RWPE2 (cell line): Measurements from ENCODE around the gene ATG101.

Source experiments
- ATAC-seq: fragments of 200-7000 bp; cut with Tn5 transposase; 3 replicates; pipeline ENCODE4 v1.9.1; 2021; ENCODE audit warnings: low read depth
- DNase-seq: peaks from one replicate; pipeline ENCODE4 v3.0.0-alpha.2; 2020; ENCODE audit warnings: low spot score
- H3K27ac ChIP-seq: fragments of 450-650 bp; 2 replicates; pipeline ENCODE4 v1.5.1; 2017; ENCODE audit warnings: mild to moderate bottlenecking; ENCODE audit not compliant: poor library complexity, severe bottlenecking
- H3K27me3 ChIP-seq: fragments of 250-450 bp; sonication (Bioruptor Pico); 2 replicates; pipeline ENCODE4 v1.5.1; 2021; ENCODE audit warnings: mild to moderate bottlenecking, moderate library complexity; ENCODE audit not compliant: insufficient read depth, poor library complexity, severe bottlenecking
- H3K36me3 ChIP-seq: fragments of 250-450 bp; sonication (Bioruptor Pico); 2 replicates; pipeline ENCODE4 v1.5.1; 2020; ENCODE audit warnings: low read depth, mild to moderate bottlenecking, moderate library complexity
- H3K4me1 ChIP-seq: fragments of 250-450 bp; sonication (Bioruptor Pico); 2 replicates; pipeline ENCODE4 v1.5.1; 2021; ENCODE audit warnings: mild to moderate bottlenecking, moderate library complexity; ENCODE audit not compliant: insufficient read depth, poor library complexity, severe bottlenecking
- H3K4me3 ChIP-seq: fragments of 250-450 bp; sonication (Bioruptor Pico); 2 replicates; pipeline ENCODE4 v1.5.1; 2021; ENCODE audit warnings: mild to moderate bottlenecking, moderate library complexity; ENCODE audit not compliant: severe bottlenecking
- H3K9me3 ChIP-seq: fragments of 250-450 bp; sonication (Bioruptor Pico); 2 replicates; pipeline ENCODE4 v1.5.1; 2021; ENCODE audit warnings: mild to moderate bottlenecking, moderate library complexity; ENCODE audit not compliant: severe bottlenecking
- TF ChIP-seq, protein P1 (sequence below): fragments of 450-650 bp; IDR thresholded peaks from one replicate; pipeline ENCODE4 v1.5.1; 2017; ENCODE audit warnings: mild to moderate bottlenecking, moderate library complexity; ENCODE audit not compliant: poor library complexity, severe bottlenecking

The ATG101 gene, protein sequence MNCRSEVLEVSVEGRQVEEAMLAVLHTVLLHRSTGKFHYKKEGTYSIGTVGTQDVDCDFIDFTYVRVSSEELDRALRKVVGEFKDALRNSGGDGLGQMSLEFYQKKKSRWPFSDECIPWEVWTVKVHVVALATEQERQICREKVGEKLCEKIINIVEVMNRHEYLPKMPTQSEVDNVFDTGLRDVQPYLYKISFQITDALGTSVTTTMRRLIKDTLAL

DNA sequence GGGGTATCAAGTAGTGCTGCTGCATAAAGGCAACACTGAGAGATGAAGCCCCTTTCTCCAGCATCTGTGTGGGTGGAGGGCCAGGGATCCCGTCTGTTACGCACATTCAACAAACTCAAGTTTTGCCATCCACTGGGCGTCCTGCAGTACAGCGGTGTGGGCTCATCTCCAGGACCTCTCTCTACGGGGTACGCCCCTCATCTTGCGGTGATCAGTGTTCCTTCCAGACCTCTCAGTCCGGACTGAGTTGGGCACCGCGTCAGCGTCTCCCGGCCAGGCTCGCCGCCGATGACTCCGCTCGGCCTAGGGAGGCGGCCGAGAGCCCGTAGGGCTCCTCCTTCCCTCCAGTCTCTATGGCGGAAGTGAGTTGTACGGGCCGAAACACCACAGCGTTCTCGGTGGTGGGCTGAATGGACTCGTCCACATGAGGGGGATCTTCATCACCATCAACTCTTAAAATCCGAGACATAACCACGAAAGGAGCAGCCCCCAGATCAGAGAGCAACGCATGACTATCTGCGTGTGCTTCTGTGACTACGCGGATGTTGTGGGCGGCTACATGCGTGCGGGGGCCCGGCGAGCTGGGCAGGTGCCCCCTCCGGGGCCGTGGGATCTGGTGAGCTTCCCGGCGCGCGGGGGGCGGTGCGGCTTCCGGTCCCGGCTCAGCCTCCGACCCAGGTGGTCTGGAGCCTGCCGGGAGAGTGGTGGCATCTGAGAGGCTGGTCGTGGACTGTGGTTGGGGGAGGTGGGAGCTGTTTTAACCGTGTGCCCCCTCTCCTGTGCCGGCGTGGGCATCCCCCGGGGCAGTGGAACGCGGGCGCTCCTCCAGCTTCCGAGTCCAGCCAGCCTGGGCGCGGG lies at the start of gene ATG101:
ATG101 (plus strand) TSS at position 652 of the 858 bp plus-strand sequence. CDS start 3,673 bp downstream, outside the sequence.
- peak; percentile 98 for ATAC-seq

DNA sequence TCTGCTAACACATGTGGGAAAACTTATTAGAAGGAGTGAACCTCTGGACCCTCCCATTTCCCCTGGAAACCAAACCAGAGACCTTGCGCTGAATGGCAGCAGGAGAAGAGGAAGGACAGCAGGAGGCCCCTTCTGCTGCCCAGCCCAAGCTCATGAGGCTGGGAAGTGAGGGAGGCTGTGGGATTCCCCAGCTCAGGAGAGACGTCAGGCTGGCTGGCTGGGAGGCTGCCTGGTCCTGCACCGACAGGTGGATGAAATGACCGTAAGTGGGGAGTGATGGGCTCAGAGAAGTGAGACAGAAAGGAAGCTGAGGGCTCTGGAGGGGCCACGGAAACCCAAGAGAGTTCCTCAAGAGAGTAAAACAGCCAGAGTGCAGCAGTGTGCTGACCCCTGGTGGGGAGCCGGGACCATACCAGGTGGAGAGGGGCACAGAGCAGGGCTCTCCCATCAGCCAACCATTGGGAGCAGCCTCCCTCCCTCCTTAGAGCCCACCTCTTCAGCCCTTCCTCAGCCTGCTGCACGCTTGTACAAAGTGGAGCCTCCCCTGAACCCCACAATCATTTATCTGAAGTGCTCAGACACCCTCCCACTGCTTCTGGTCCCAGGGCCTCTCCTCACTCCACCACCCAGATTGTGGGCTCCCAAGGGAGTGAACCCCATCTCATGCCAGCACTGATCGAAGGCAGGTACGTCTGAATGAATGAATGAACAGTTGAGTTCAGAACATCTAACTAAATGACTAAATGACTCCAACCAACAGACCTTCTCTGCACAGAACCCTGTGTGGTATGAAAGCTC lies 49.0 kb upstream of the ATG101 start:
- Histone ChIP-seq H3K27ac (no peak overlapping the region), H3K27me3 (no peaks in the 10 kb centered on the region), H3K4me1 (no peaks in the 10 kb centered on the region), H3K36me3 (no peaks in the 10 kb centered on the region), H3K9me3 (no peaks in the 10 kb centered on the region), H3K4me3 (no peak overlapping the region)
- DNase-seq (no peak), ATAC-seq (peak; percentile 60)
- TF ChIP-seq, protein P1, sequence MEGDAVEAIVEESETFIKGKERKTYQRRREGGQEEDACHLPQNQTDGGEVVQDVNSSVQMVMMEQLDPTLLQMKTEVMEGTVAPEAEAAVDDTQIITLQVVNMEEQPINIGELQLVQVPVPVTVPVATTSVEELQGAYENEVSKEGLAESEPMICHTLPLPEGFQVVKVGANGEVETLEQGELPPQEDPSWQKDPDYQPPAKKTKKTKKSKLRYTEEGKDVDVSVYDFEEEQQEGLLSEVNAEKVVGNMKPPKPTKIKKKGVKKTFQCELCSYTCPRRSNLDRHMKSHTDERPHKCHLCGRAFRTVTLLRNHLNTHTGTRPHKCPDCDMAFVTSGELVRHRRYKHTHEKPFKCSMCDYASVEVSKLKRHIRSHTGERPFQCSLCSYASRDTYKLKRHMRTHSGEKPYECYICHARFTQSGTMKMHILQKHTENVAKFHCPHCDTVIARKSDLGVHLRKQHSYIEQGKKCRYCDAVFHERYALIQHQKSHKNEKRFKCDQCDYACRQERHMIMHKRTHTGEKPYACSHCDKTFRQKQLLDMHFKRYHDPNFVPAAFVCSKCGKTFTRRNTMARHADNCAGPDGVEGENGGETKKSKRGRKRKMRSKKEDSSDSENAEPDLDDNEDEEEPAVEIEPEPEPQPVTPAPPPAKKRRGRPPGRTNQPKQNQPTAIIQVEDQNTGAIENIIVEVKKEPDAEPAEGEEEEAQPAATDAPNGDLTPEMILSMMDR = peak; percentile 68

More for the DNA sequence above, at the start of gene ATG101:
- no peaks in the 10 kb centered on the region for H3K27me3 ChIP-seq
- H3K4me3 ChIP-seq = peak within 1 kb of the TSS; percentile 98
- no peaks in the 10 kb centered on the region for H3K9me3 ChIP-seq
- peaks cover 6% of the 10 kb centered on the region for H3K4me1 ChIP-seq
- peak within 1 kb of the TSS; percentile 35 for H3K27ac ChIP-seq
- H3K36me3 ChIP-seq = peaks cover 31% of the 10 kb centered on the region
- TF ChIP-seq, protein P1 = peak; percentile 88
- peak; percentile 86 for DNase-seq

DNA sequence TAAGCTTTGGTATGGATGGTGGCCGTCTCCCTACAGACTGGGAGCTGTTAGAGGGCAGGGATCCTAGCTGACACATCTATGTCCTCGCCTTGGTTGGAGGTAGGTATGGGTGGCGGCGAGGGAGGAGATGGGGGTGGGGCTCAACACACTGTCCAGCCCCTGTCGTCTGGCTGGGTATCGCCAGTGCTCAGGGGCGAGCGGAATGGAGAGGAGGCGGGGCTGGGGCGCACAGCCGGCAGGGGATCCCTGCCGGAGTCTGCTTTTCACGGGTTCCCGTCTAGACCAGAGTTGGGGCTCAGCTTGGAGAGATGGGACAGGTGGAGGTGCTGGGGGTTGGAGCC lies 47.0 kb upstream of the ATG101 start:
- Histone ChIP-seq H3K9me3 (no peaks in the 10 kb centered on the region), H3K27ac (no peak overlapping the region), H3K36me3 (no peaks in the 10 kb centered on the region), H3K4me3 (no peak overlapping the region), H3K27me3 (no peaks in the 10 kb centered on the region), H3K4me1 (no peaks in the 10 kb centered on the region)
- TF ChIP-seq, protein P1 = no peak
- ATAC-seq = no peak
- DNase-seq = no peak

DNA sequence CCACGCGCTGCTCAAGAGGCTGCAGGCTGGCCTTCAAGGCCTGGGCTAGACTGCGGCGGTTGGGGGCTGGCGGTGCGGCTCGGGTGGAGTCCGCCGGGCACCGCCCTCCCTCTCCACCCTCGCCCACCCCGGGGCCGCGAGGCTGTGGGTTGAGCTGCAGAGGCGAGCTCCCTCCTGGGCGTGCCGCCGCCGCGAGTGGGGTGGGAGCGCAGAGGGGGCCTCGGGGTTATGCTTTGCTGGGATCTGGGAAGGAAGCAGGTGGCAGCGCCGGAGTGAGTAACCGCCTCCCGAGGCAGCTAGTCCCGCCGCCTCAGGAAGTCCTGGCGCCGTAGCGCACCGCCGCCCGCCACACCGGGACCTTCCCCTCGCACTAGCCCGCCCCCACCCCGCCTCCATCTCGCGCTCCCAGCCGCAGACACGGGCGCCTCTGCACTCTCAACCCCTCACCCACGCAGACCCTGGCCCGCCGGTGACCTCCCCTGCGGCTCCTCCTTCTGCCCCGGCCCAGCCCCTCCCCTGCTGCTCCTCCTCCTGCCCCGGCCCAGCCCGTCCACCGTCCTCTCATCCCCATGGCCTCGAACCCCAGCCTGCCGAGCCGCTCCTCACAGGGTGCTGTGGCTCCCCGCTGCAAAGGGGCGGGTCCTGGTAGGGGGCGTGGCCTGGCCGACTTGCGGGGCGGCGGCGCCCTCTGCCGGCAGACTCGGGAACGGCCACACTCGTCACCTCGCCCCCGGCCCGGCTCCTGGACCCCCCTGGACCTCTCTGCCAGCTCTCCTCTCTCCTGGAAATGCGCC lies 46.4 kb upstream of the ATG101 start:
- TF ChIP-seq, protein P1 = peak; percentile 96
- Histone ChIP-seq H3K36me3 (no peaks in the 10 kb centered on the region), H3K4me3 (peak overlapping the region; percentile 32), H3K27ac (no peak overlapping the region), H3K4me1 (no peaks in the 10 kb centered on the region), H3K27me3 (no peaks in the 10 kb centered on the region), H3K9me3 (no peaks in the 10 kb centered on the region)
- DNase-seq (no peak), ATAC-seq (peak; percentile 53)
